Measurements from ENCODE around the gene MYH6.
"Not testable (repeated sequence)": the region's sequence is repeated elsewhere in the genome, so short reads cannot be mapped to it uniquely, and the experiment has no call there.

Gene MYH6

GRCh38 chr14:23413681-23414080 is 5.6 kb upstream of the MYH6 start:
- DNase-seq, result no peak

- DNase-seq, result no peak
Observed at GRCh38 chr14:23411563-23412525, 3.8 kb upstream of the MYH6 start.

- no peak for DNase-seq
Observed at GRCh38 chr14:23409966-23410635, 2.0 kb upstream of the MYH6 start.

GRCh38 chr14:23409475-23409874 is 1.4 kb upstream of the MYH6 start:
- no peak for DNase-seq

GRCh38 chr14:23408307-23408630 is 196 bp upstream of the MYH6 start:
- no peak for DNase-seq

- DNase-seq, result no peak
Observed at GRCh38 chr14:23406725-23407355, 1.2 kb downstream of the MYH6 start.

- DNase-seq, result no peak
Observed at GRCh38 chr14:23406244-23406643, 1.8 kb downstream of the MYH6 start.

- DNase-seq, result no peak
Observed at GRCh38 chr14:23405516-23406025, 2.5 kb downstream of the MYH6 start.

GRCh38 chr14:23405096-23405495 is 3.0 kb downstream of the MYH6 start:
- no peak for DNase-seq

- DNase-seq, result no peak
Observed at GRCh38 chr14:23404331-23404900, 3.7 kb downstream of the MYH6 start.

- DNase-seq, result no peak
Observed at GRCh38 chr14:23403908-23404307, 4.2 kb downstream of the MYH6 start.

GRCh38 chr14:23403139-23403438 is 5.0 kb downstream of the MYH6 start:
- no peak for DNase-seq

- DNase-seq, result no peak
Observed at GRCh38 chr14:23402296-23403138, 5.6 kb downstream of the MYH6 start.

GRCh38 chr14:23401291-23401690 is 6.8 kb downstream of the MYH6 start:
- no peak for DNase-seq

- DNase-seq, result not testable (repeated sequence)
Observed at GRCh38 chr14:23400496-23401149, 7.5 kb downstream of the MYH6 start.

- no peak for DNase-seq
Observed at GRCh38 chr14:23399591-23399990, 8.5 kb downstream of the MYH6 start.

- DNase-seq, result no peak
Observed at GRCh38 chr14:23399136-23399535, 8.9 kb downstream of the MYH6 start.

GRCh38 chr14:23398348-23398747 is 9.7 kb downstream of the MYH6 start:
- no peak for DNase-seq

- DNase-seq, result no peak
Observed at GRCh38 chr14:23396781-23397407, 11.2 kb downstream of the MYH6 start.

GRCh38 chr14:23396126-23396525 is 11.9 kb downstream of the MYH6 start:
- no peak for DNase-seq

GRCh38 chr14:23392613-23393012 is 15.5 kb downstream of the MYH6 start:
- no peak for DNase-seq
